HG02763 (cell line): Measurements from ENCODE around the gene SVEP1.
"Not testable (repeated sequence)": the region's sequence is repeated elsewhere in the genome, so short reads cannot be mapped to it uniquely, and the experiment has no call there.

Experiments used
- ATAC-seq: cut with Tn5 transposase; IDR thresholded peaks from one replicate; pipeline ENCODE4 v1.9.1; 2021; ENCODE audit warnings: mild to moderate bottlenecking, moderate library complexity; ENCODE audit not compliant: unreplicated experiment

Gene SVEP1

DNA sequence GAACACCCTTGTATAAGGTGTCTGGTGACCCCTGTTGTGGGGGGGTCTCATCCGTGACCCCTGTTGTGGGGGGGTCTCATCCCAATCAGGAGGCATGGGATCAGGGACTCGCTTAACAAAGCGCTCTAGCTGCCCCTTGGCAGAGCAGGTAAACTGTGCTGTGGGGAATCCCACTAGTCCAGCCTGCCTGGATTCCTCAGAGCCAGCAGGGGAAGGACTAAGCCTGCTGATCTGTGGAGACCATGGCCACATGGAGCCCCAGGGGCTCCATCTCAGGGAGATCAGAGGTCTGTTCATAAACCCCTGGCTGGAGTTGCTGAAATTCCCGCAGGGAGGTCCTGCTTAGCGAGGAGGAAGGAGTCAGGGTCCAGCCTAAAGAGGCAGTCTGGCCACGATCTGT lies 196.1 kb downstream of the SVEP1 start:
- ATAC-seq, result no peak

DNA sequence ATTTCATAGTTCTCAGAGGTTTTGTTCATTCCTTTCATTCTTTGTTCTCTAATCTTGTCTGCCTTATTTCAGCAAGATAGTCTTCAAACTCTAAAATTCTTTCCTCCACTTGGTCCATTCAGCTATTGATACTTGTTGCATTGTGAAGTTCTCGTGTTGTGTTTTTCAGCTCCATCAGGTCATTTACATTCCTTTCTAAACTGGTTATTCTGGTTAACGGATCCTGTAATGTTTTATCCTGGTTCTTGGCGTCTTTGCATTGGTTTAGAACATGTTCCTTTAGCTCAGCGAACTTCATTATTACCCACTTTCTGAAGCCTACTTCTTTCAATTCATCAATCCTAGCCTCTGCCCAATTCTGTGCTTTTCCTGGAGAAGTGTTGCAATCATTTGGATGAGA lies 196.8 kb downstream of the SVEP1 start:
- no peak for ATAC-seq

DNA sequence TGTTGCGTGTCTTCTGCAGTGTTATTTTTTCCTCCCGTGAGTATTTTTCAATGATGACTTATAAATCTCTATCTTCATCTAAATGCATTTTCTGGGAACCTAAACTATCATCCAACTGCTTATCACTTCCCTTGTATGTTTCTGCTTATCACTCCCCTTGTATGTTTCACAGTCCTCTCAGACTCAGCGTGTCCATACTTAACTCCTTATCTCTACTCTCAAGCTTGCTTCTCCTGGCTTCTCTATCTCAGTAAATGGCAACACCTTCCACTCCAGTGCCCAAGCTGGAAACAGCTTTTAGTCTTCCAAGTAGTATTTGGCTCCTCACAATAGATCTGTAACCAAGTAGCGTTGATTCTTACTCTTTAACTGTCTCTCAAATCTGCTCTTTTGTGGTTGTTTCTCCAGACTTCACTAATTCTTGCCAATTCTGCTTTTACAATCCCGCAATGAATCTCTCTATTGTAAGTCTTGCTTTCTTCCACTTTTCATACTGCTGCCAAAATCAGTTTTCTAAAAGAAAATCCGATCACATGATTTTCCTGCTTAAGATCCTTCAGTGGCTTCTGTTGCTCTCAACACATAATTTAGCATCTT lies 208.0 kb downstream of the SVEP1 start:
- ATAC-seq, result no peak

DNA sequence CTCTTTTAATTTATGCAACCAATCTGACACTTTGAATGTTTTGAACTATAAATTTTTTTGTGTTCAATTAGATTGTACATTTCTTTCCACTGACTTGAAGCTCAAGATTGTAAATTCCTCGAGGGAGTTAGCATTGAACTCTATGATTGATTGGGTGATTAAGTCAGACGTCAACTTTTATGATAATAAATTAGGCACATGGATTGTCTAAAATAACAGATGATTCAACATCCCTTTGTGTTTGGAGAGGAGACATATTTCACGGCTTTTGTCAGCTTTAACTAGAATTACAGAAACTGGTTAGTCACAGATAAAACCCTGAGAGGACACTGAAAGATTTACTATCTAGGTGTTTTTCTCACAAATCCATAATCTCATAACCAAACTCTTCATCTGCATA lies 209.2 kb downstream of the SVEP1 start:
- ATAC-seq, result no peak

DNA sequence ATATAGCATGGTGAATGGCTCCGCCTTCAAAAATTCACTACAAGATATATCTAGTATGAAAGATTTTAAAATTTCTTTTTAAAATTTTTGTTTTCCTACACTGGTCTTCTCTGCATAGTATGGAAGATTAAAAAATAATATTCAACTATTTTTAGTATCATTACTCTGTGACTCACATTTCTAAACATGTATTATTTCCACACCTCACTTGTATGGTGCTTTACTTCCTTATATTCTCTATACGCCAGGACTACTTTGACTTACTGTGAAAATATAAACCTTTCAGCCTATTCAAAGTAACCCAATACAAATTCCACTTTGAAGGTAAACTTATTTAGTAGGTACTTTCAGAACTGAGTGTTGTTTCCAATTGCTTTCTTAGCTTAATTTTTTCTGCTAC lies 215.1 kb downstream of the SVEP1 start:
- ATAC-seq, result no peak

DNA sequence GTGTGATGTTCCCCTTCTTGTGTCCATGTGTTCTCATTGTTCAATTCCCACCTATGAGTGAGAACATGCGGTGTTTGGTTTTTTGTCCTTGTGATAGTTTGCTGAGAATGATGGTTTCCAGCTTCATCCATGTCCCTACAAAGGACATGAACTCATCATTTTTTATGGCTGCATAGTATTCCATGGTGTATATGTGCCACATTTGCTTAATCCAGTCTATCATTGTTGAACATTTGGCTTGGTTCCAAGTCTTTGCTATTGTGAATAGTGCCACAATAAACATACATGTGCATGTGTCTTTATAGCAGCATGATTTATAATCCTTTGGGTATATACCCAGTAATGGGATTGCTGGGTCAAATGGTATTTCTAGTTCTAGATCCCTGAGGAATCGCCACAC lies 220.5 kb downstream of the SVEP1 start:
- not testable (repeated sequence) for ATAC-seq

DNA sequence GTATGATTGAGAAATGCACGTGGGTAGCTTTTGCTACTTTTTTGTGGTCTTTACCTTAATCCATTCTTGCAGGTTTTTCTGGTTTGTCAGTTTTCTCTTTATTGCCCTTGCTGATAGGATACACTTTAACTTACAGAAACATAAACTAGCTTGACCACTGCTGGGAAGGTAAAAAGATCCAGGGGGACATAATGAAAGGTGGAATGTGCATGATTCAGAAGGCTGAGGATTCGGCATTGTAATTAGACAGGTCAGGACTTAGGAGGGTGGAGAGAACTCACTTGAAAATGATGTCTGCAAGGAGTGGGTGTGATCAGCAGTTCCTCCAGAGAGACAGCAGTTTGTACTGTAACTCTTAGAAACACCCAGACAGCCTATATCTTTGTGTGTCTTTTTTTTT lies 222.0 kb downstream of the SVEP1 start:
- ATAC-seq, result no peak

DNA sequence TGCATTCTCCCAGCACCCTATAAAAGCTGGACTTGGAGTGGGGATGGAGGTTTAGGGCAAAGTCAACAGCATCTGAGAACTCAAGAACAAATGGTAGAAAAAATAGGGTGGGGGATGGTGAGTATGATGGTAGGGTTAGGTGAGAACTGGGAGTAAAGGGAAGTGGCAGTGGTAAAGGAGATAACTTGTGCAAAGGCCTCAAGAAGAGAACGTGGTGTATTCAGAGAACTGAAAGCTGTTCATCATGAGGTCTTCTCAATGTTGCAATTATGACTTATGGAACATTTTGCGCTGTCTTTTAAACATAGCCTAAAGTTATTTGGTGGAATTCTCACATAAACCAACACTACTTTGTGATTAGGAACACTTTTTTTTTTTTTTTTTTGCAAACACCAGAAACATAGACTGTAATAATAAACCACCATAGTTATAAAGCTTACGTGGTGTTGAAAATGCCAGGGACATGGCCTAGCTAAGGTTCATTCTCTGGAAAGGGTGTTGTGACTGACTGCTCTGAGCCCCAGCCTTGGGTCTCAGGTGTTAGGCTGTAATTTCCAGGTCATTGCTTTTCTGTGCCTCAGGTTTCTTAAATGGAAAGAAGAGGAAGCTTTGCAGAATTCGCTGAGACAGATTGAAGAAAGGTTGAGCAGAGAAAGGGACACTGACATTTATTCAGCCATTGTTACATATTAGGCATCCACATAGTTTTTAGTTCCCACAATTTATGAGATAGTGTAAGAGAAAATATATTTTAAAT lies 222.7 kb downstream of the SVEP1 start:
- no peak for ATAC-seq

DNA sequence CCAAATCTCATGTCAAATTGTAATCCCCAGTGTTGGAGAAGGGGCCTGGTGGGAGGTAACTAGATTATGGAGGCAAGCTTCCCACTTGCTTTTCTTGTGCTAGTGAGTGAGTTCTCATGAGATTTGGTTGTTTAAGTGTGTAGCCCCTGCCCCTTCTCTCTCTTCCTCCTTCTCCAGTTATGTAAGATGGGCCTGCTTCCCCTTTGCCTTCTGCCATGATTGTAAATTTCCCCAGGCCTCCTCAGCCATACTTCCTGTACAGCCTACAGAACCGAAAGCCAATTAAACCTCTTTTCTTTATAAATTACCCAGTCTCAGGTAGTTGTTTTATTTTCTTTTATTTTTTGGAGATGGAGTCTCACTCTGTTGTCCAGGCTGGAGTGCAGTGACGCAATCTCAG lies 223.6 kb downstream of the SVEP1 start:
- no peak for ATAC-seq

DNA sequence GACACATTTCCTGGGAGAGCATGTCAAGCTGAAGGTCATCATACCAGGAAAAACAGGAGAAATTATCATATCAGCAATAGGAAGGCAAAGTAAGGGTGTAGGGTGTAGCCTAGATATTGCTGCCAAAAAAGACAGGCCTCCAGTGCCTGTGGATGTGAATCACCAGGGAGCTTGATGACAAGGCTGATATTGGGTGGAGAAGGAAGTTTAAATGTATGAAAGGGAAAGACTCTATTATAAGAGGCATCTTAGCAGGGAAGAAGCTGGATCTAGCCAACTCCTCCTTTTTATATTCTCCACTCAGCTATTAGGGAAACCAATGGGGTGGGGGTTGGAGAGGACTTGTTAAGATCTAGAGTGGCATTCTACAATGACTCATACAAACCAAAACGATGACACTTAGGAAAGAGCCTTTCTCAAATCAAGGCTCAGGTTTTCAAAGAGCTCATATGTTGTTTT lies 228.5 kb downstream of the SVEP1 start:
- no peak for ATAC-seq

DNA sequence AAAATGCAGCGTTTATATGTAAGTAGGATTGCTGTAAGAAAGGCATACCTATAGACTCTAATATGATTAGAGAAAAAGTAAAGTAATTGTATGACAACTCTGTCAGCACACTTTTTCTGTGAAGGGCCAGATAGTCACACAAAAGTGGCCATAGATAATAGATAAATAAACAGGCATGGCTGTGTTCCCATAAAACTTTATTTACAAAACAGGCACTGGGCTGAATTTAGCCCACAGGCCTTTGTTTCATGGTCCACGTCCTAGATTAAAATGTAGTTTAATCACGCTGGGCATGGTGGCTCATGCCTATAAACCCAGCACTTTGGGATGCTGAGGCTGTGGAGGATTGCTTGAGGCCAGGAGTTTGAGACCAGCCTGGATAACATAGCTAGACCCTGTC lies 233.2 kb downstream of the SVEP1 start:
- no peak for ATAC-seq

DNA sequence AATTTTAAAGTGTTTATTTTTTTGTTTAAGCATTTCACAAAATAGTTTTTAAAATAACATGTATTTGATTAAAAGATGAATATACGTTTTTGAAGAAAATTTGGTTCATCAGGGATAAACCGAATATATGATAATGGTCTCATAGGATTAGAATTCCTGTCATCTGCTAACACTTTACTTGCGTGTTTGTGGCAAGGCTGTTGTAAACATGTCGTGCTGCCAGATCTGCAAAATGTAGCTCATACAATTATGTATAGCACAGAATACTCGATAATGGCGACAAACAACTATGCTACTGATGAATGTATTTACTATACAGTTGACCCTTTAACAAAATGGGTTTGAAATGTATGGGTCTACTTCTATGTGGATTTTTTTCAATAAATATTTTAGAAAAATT lies 234.7 kb downstream of the SVEP1 start:
- no peak for ATAC-seq

DNA sequence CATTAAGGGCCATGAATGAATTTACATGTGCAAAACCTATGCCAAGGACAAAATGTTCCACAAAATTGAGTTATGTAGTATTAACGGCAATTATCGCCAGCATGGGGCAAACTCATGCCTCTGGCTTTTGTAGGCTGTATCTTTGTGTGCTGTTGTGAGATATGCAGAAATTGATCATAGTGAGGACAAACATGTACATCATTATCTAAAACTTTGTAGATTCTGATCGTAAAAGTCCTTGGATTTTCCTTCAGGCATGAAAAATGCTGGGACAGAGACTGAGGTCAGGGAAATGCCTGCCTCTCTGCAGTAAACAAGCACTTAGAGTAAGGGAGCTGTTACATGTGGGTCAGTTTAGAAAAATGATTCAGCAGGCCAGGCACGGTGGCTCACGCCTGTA lies 236.0 kb downstream of the SVEP1 start:
- no peak for ATAC-seq

DNA sequence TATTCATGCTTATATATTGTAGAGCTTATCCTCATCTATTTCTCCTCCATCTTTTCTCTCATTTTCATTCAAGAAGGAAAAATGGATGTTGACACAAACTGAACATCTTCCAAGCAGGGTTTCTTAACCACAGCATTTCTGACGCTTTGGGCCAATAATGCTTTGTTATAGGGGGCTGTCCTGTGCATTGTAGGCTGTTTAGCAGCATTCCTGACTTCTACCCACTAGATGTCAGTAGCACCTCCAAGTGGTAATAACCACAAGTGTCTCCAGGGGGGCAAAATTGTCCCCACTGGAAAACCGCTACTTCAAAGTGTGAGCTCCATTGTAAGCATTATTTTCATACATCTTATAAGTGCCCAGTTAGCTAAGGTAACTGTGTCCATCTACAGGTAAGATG lies 239.2 kb downstream of the SVEP1 start:
- ATAC-seq, result no peak

DNA sequence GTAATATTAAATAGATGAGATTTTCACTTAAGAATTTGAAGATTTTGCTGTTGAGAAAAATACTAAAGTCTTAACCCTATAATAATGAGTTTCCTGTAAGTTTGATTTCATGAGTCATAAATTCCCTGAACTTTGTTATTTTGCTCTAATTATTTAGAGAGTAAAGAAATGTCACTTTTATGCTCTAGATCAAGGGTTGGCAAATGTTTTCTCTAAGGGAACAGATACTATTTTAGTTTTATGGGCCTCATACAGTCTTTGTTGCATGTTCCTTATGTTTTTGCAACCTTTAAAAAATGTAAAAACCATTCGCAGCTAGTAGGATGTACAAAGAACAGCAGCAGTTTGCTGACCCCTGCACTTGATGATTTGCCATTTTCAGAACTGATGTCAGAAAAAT lies 241.4 kb downstream of the SVEP1 start:
- ATAC-seq, result no peak

DNA sequence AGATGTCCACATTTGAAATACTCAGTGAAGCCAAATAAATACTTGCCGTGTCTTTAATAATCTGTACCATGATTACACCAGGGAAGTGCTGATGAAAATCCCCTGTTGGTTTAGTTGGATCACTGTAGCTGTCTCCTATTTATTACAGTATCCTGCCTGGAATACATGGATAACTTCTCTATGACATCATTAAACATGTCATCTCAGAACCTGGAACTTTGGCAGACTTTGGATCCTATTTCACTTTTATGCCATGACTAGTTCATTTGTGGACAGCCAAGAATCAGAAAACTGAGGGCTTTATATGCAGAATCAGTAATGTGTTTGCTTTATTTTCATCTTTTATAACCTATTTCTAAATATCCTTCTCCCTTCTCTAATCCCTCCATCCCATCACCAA lies 241.8 kb downstream of the SVEP1 start, which contains the start of gene TXNDC8:
Gene TXNDC8, minus strand, starts transcription at position 137 of the 400 bp plus-strand sequence.
- no peak for ATAC-seq

DNA sequence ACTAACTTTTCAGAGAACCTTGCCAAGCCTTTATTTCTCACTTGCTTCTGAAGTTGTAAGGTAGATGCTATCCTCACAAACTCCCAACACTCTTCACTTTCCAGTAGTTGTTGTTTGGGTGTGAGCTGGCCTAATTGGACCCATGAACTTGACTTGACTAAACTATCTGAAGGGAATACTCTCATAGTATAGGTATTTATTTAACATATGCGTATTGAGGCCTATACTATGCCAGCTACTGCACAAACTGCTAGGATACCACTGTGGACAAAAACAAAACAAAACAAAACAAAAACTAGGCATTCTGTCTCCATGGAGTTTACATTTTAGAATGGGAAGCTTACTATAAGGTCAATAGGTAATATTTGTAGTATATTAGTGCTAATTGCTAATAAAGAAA lies 243.2 kb downstream of the SVEP1 start:
- ATAC-seq, result no peak

DNA sequence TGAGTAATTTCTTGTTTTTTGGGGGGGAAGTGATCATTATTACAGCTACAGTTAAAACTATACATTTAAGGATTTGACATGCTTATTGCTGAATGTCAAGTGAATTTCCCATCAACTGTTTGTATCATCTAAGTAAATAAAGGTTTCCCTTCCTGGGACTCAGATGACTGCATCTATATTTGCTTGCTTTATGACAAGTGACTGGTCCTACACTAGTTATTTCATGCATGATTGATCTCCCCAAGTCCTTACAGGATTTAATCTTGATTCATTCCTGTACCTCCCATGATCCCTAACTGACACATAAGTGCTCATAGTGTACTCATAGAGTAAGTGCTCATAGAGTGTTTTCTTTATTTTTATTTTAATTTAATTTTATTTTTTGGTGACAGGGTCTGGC lies 244.7 kb downstream of the SVEP1 start:
- ATAC-seq, result peak; percentile 9

DNA sequence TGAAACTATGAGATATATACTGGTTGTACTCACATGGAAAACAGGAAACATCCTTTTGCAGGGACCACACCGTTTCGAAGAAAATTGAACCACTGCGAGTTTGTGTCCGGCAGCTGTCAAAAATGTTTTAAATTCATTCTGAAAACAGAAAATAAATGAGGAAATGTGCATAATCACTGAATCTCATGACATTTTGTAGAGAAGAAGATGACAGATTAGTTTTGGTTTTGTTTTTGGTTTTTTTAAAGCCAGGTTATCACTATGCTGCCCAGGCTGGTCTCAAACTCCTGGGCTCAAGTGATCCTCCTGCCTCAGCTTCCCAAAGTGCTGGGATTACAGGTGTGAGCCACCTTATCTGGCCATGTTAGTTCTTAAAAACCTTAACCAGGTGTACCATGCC lies 245.4 kb downstream of the SVEP1 start:
- ATAC-seq, result peak; percentile 61

DNA sequence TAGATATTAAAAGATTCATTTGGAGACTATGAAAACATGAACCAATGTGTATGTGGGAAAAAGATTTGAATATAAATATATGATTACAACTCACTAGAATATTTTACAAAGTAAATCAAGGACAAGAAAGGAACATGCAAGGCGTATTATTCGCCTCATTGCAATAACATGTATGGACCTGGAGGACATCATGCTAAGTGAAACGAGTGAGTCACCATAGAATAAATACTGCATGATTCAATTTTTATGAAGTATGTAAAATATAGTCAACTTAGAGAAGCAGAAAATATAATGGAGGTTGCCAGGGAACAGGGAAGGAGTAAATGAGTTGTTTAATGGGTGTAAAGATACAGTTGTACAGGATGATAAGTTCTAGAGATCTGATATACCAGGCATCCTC lies 246.8 kb downstream of the SVEP1 start:
- no peak for ATAC-seq

DNA sequence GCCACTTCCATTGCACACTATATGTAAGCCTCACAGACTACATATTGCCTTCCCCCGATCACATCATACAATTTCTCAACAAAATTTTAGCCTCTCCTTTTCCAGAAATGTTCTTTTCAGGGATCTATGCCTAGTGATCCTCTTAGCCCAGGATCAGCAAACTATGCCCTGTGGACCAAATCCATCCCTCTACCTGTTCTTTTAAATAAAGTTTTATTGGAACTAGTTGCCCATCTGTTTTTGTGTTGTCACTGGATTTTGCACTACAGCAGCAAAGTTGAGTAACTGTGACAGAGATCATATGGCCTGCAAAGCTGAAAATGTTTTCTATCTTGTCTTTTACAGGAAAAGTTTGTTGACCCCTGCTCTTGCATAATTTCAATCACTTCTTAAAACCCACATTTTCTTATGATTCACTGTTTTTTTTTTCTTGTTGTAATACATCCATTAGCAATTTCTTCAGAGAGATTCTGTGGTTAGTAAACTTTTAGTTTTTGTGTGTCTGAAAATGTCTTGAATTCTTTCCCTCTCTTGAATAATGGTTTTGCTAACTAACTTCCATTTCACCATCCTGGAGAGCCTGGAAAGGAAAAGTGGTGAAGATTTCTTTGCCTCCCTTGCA lies 248.9 kb downstream of the SVEP1 start:
- no peak for ATAC-seq

DNA sequence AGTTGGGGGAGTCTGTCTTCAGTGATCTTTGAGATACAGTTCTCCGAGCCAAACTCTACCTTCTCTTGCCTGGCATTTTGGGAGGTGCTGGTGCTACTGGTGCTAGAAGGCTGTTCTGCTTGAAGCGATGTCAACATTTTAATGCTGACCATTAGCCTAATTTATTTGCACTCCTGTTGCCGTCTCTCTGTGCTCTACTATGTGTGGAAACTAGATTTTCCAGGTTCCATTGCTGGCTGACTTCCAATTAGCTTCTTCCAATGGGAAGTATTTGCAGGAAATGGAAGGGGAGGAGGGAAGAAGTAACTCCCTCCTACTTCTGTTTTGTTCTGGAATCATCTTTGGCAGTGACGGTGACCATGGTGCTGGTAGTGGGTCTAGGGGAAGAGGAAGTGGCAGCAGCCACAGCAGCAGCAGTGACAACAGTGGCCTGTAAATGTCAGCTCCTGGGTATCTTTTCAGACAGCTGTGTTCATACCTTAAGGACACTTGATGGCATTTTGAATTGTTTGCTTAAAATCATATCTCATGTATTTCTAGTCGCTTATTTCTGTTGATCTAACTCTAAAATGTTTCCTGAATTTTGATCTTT lies 249.8 kb downstream of the SVEP1 start:
- ATAC-seq, result no peak
